Vagina (tissue), 2 donors: ENCODE results near the gene ANO1.

Experiments
- CTCF ChIP-seq, 3 experiments: fragments of 450-650 bp in 2 of 3; fragments of 200-600 bp in 1 of 3; sonication (generic) in 1 of 3; IDR thresholded peaks; one replicate each; pipeline ENCODE4 v1.5.1; 2017 to 2019; ENCODE audit warnings: antibody characterized with exemption in 3 of 3, mild to moderate bottlenecking in 2 of 3, moderate library complexity in 2 of 3
- POLR2A ChIP-seq, 2 donors: fragments of 450-650 bp; IDR thresholded peaks; one replicate each; pipeline ENCODE4 v1.6.1; 2017; ENCODE audit warnings: antibody characterized with exemption in 2 of 2, mild to moderate bottlenecking in 2 of 2, moderate library complexity in 2 of 2

GRCh38 chr11:70205049-70205725, 127.1 kb downstream of the ANO1 start:
- no peak for TF ChIP-seq POLR2A (IDR thresholded peaks at IDR 0.05)
- no peak for TF ChIP-seq CTCF (IDR thresholded peaks at IDR 0.05)
